Measurements from ENCODE around the gene SH3RF3.

The SH3RF3 gene

DNA sequence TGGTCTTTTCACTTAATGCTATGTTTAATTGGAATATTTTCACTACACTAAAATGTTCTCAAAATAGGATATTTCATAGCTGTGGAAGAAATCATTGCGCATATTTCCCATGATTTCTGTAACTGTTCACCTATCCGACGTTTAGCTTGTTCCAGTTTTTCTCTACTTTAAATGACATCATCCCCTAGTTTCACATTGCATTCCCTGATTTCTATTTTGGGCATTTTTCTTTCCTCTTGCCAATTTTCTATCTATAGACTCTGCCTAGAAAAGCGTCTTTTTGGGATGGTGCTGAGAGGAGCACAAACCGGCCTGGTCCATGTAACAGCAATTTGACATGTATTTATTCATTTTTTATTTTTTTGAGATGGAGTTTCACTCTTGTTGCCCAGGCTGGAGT is 163.4 kb downstream of the SH3RF3 start:
- WGBS (ENCODE audit: extremely low coverage, insufficient coverage, low lambda C conversion rate) = no CpG with 5 or more reads among the region's 5 CpGs
- Histone ChIP-seq H3K36me3 (ENCODE audit: control insufficient read depth, insufficient read depth, low read length) (no peaks in the 10 kb centered on the region), H2BK15ac (replicated peaks; ENCODE audit: low read depth) (no peak overlapping the region)

DNA sequence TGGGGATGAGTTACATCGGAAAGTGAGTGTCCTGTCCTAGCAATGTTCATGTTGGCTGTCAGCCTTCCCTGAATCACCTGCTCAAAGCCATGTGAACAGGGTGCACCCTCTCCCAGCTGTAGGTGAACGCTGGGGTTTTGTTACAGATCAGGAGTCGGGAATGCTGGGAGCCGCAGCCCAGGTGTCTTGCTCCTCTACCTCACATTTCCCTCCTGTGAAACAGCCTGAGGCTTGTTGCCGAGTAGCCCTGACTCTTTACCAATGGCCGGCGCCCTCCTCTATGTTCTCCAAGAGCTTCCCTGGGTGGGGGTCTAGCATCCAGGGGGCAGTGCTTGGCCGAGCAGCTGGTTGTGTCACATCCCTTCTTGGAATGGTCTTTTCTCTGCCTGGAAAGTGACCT is 164.7 kb downstream of the SH3RF3 start:
- Histone ChIP-seq H3K9ac (ENCODE audit: low read length) (no peak overlapping the region), H3K27ac (ENCODE audit: low read depth, low read length) (no peak overlapping the region), H4K5ac (ENCODE audit: low read length) (no peak overlapping the region), H3K4me1 (ENCODE audit: control insufficient read depth, low read depth, low read length) (no peaks in the 10 kb centered on the region), H3K18ac (ENCODE audit: low read length) (no peak overlapping the region), H3K79me1 (ENCODE audit: low read length) (no peaks in the 10 kb centered on the region), H3K4me2 (ENCODE audit: low read length) (no peak overlapping the region), H2AK5ac (ENCODE audit: low read length) (no peak overlapping the region), H4K8ac (ENCODE audit: low read depth, low read length) (no peak overlapping the region), H3K36me3 (ENCODE audit: control insufficient read depth, insufficient read depth, low read length) (no peaks in the 10 kb centered on the region), H3K4me3 (ENCODE audit: low read length) (no peak overlapping the region), H3K56ac (ENCODE audit: low read length) (no peak overlapping the region), H3K27me3 (ENCODE audit: insufficient read depth, low read length, poor library complexity) (no peaks in the 10 kb centered on the region), H3K23ac (ENCODE audit: low read length) (no peak overlapping the region), H3K4ac (ENCODE audit: low read depth, low read length) (no peak overlapping the region), H2BK15ac (replicated peaks; ENCODE audit: low read depth) (no peak overlapping the region), H2BK5ac (ENCODE audit: low read length) (no peak overlapping the region), H3K79me2 (ENCODE audit: control insufficient read depth, insufficient read depth, low read length) (no peaks in the 10 kb centered on the region), H2BK120ac (ENCODE audit: low read depth, low read length) (no peak overlapping the region)
- DNase-seq = no peak
- WGBS (ENCODE audit: extremely low coverage, insufficient coverage, low lambda C conversion rate) = no CpG with 5 or more reads among the region's 8 CpGs

More for the DNA sequence above, 163.4 kb downstream of the SH3RF3 start:
- Histone ChIP-seq H3K4me2 (ENCODE audit: low read length) (no peak overlapping the region), H3K27ac (ENCODE audit: low read depth, low read length) (no peak overlapping the region), H3K9ac (ENCODE audit: low read length) (no peak overlapping the region), H2AK5ac (ENCODE audit: low read length) (no peak overlapping the region), H3K4me1 (ENCODE audit: control insufficient read depth, low read depth, low read length) (no peaks in the 10 kb centered on the region), H3K4ac (ENCODE audit: low read depth, low read length) (no peak overlapping the region), H3K79me2 (ENCODE audit: control insufficient read depth, insufficient read depth, low read length) (no peaks in the 10 kb centered on the region), H2BK120ac (ENCODE audit: low read depth, low read length) (no peak overlapping the region), H4K8ac (ENCODE audit: low read depth, low read length) (no peak overlapping the region), H3K27me3 (ENCODE audit: insufficient read depth, low read length, poor library complexity) (no peaks in the 10 kb centered on the region), H3K23ac (ENCODE audit: low read length) (no peak overlapping the region), H3K18ac (ENCODE audit: low read length) (no peak overlapping the region), H2BK5ac (ENCODE audit: low read length) (no peak overlapping the region), H3K4me3 (ENCODE audit: low read length) (no peak overlapping the region), H3K79me1 (ENCODE audit: low read length) (no peaks in the 10 kb centered on the region), H3K56ac (ENCODE audit: low read length) (no peak overlapping the region), H4K5ac (ENCODE audit: low read length) (no peak overlapping the region)
- DNase-seq = no peak

DNA sequence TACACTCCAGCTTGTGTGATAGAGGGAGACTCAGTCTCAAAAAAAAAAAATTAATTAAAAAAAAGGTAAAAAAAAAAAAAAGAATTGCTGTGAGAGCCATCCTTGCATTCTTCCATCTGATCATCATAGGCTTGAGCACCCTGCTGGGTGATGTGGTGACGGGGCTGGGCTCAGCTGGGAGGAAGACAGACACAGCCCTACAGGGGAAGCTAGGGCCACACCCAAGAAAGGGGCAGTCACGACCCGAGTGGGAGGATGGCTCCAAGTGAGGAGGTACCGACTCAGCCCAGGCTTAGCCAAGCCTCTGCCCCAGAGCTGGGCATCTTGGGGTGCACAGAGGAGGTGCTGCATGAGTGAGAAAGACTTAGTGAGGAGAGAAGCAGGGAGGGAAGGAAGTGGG is 165.5 kb downstream of the SH3RF3 start:
- H3K56ac ChIP-seq (ENCODE audit: low read length) = no peak overlapping the region
- no peak overlapping the region for H3K9ac ChIP-seq (ENCODE audit: low read length)
- WGBS (ENCODE audit: extremely low coverage, insufficient coverage, low lambda C conversion rate) = no CpG with 5 or more reads among the region's 4 CpGs
- H3K4me2 ChIP-seq (ENCODE audit: low read length) = no peak overlapping the region
- H3K4me3 ChIP-seq (ENCODE audit: low read length) = no peak overlapping the region
- H3K27me3 ChIP-seq (ENCODE audit: insufficient read depth, low read length, poor library complexity) = no peaks in the 10 kb centered on the region
- H2AK5ac ChIP-seq (ENCODE audit: low read length) = no peak overlapping the region
- no peaks in the 10 kb centered on the region for H3K36me3 ChIP-seq (ENCODE audit: control insufficient read depth, insufficient read depth, low read length)
- no peaks in the 10 kb centered on the region for H3K79me1 ChIP-seq (ENCODE audit: low read length)
- no peak overlapping the region for H2BK120ac ChIP-seq (ENCODE audit: low read depth, low read length)
- no peak overlapping the region for H4K5ac ChIP-seq (ENCODE audit: low read length)
- no peak overlapping the region for H3K27ac ChIP-seq (ENCODE audit: low read depth, low read length)
- H3K4me1 ChIP-seq (ENCODE audit: control insufficient read depth, low read depth, low read length) = no peaks in the 10 kb centered on the region
- no peak overlapping the region for H2BK5ac ChIP-seq (ENCODE audit: low read length)
- H3K4ac ChIP-seq (ENCODE audit: low read depth, low read length) = no peak overlapping the region
- no peak overlapping the region for H3K23ac ChIP-seq (ENCODE audit: low read length)
- H4K8ac ChIP-seq (ENCODE audit: low read depth, low read length) = no peak overlapping the region
- no peaks in the 10 kb centered on the region for H3K79me2 ChIP-seq (ENCODE audit: control insufficient read depth, insufficient read depth, low read length)
- H2BK15ac ChIP-seq (replicated peaks; ENCODE audit: low read depth) = no peak overlapping the region
- no peak overlapping the region for H3K18ac ChIP-seq (ENCODE audit: low read length)
- no peak for DNase-seq

DNA sequence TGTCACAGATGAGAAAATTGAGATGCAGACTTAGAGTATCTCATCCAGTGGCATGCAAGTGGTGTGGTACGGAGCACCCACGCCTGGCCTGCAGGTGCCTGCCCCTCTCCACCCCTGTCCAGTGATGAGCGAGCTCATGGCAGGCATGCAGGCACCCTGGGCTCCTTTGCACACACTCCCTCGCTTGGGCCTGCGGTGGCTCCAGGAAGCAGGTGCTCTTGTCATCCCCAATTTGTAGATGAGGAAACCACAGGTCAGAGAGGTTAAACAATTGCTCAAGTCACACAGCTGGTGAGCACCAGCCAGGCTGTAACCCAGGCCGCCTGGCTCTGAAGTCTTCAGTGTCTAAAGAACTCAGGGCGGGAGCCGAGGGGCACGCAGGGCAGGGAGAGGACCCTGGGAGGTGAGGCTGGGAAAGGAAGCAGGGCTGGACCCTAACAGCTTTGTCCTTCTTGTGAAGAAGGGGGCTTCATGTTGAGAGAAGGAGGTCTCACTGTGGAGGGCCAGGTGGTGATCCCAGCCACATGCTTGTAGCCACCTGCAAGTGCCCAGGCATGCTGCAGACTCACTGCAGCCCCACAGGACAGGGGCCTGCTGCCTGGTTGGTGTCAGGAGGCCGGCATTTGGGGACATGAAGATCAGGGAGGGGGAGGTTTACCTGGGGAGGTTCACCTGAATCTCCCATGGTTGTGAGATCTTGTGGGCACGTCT is 166.2 kb downstream of the SH3RF3 start:
- Histone ChIP-seq H3K4me2 (ENCODE audit: low read length) (no peak overlapping the region), H2BK5ac (ENCODE audit: low read length) (no peak overlapping the region), H4K5ac (ENCODE audit: low read length) (no peak overlapping the region), H3K27me3 (ENCODE audit: insufficient read depth, low read length, poor library complexity) (no peaks in the 10 kb centered on the region), H3K36me3 (ENCODE audit: control insufficient read depth, insufficient read depth, low read length) (no peaks in the 10 kb centered on the region), H3K79me2 (ENCODE audit: control insufficient read depth, insufficient read depth, low read length) (no peaks in the 10 kb centered on the region), H3K4me3 (ENCODE audit: low read length) (no peak overlapping the region), H3K27ac (ENCODE audit: low read depth, low read length) (no peak overlapping the region), H3K56ac (ENCODE audit: low read length) (no peak overlapping the region), H3K18ac (ENCODE audit: low read length) (no peak overlapping the region), H3K9ac (ENCODE audit: low read length) (no peak overlapping the region), H3K79me1 (ENCODE audit: low read length) (no peaks in the 10 kb centered on the region), H3K4me1 (ENCODE audit: control insufficient read depth, low read depth, low read length) (no peaks in the 10 kb centered on the region), H2BK120ac (ENCODE audit: low read depth, low read length) (no peak overlapping the region), H2AK5ac (ENCODE audit: low read length) (no peak overlapping the region), H3K4ac (ENCODE audit: low read depth, low read length) (no peak overlapping the region), H3K23ac (ENCODE audit: low read length) (no peak overlapping the region), H2BK15ac (replicated peaks; ENCODE audit: low read depth) (no peak overlapping the region), H4K8ac (ENCODE audit: low read depth, low read length) (no peak overlapping the region)
- DNase-seq = no peak
- WGBS (ENCODE audit: extremely low coverage, insufficient coverage, low lambda C conversion rate) = no CpG with 5 or more reads among the region's 11 CpGs

DNA sequence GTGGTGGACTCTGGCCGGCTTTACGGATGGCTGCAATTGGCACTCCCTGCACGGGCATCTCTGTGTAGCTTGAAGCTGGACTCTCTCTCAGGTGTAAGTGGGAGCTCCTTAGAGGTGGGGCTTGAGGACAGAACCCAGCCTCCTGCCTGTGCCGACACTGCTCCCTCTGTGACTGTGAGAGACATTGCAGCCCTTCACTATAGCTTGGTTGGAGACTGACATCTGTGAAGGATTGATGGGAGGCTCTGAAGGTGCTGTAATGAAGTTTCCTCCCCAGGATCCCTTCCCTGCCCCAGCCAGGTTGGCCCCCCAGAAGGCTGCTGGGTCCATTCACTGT is 166.7 kb downstream of the SH3RF3 start:
- Histone ChIP-seq H3K4me2 (ENCODE audit: low read length) (no peak overlapping the region), H3K4me1 (ENCODE audit: control insufficient read depth, low read depth, low read length) (no peaks in the 10 kb centered on the region), H3K18ac (ENCODE audit: low read length) (no peak overlapping the region), H2AK5ac (ENCODE audit: low read length) (no peak overlapping the region), H3K23ac (ENCODE audit: low read length) (no peak overlapping the region), H3K27me3 (ENCODE audit: insufficient read depth, low read length, poor library complexity) (no peaks in the 10 kb centered on the region), H2BK120ac (ENCODE audit: low read depth, low read length) (no peak overlapping the region), H3K9ac (ENCODE audit: low read length) (no peak overlapping the region), H3K79me2 (ENCODE audit: control insufficient read depth, insufficient read depth, low read length) (no peaks in the 10 kb centered on the region), H3K56ac (ENCODE audit: low read length) (no peak overlapping the region), H3K36me3 (ENCODE audit: control insufficient read depth, insufficient read depth, low read length) (no peaks in the 10 kb centered on the region), H3K79me1 (ENCODE audit: low read length) (no peaks in the 10 kb centered on the region), H3K27ac (ENCODE audit: low read depth, low read length) (no peak overlapping the region), H4K8ac (ENCODE audit: low read depth, low read length) (no peak overlapping the region), H2BK15ac (replicated peaks; ENCODE audit: low read depth) (no peak overlapping the region), H2BK5ac (ENCODE audit: low read length) (no peak overlapping the region), H3K4ac (ENCODE audit: low read depth, low read length) (no peak overlapping the region), H4K5ac (ENCODE audit: low read length) (no peak overlapping the region), H3K4me3 (ENCODE audit: low read length) (no peak overlapping the region)
- WGBS (ENCODE audit: extremely low coverage, insufficient coverage, low lambda C conversion rate) = no CpG with 5 or more reads among the region's 4 CpGs
- DNase-seq = no peak

Measured in mesendoderm (in vitro differentiated cells).